B cell (primary cell): ENCODE data around the gene CHST9. TPM values are rescaled to one million over a fixed set of nuclear protein-coding genes. Genes with fewer than 3 reads are reported as not detected.
"Not testable (repeated sequence)": the region's sequence is repeated elsewhere in the genome, so short reads cannot be mapped to it uniquely, and the experiment has no call there.

Experiments
- ATAC-seq: fragments of 200-7000 bp; cut with Tn5 transposase; one replicate; pipeline ENCODE4 v1.10.0; 2021; ENCODE audit warnings: low read depth, mild to moderate bottlenecking, moderate number of reproducible peaks, moderate library complexity
- CTCF ChIA-PET: fragments of 350-600 bp; sonication (Branson Sonifier 250); formaldehyde crosslinking; loops from one replicate; lab custom pipeline; 2021; ENCODE audit warnings: antibody characterized with exemption, inconsistent platforms; lab: Charles Lee
- POLR2A ChIA-PET: fragments of 350-600 bp; sonication (Branson Sonifier 250); formaldehyde crosslinking; loops from one replicate; lab custom pipeline; 2021; ENCODE audit warnings: antibody characterized with exemption; lab: Charles Lee
- DNase-seq: peaks from one replicate; pipeline ENCODE4 v3.0.0; 2013
- H2AFZ ChIP-seq: 2 replicates; pipeline ENCODE4 v1.6.1; 2012; ENCODE audit warnings: mild to moderate bottlenecking, low read depth, low read length; ENCODE audit not compliant: insufficient read depth, poor library complexity, severe bottlenecking
- H3K27ac ChIP-seq, 2 donors: 1 replicate in 1 of 2; 2 replicates in 1 of 2; pipeline ENCODE4 v1.5.1; 2012 to 2013; ENCODE audit warnings: low read length in 2 of 2, mild to moderate bottlenecking in 2 of 2, moderate library complexity in 1 of 2
- H3K27me3 ChIP-seq, 4 experiments: fragments of 200-600 bp in 1 of 4; sonication (generic) in 1 of 4; replicated peaks in 1 of 4; 1 replicate in 2 of 4; 2 replicates in 2 of 4; pipeline versions ENCODE4 v1.6.1 to v1.7.0; 2013 to 2016; ENCODE audit warnings: low read length in 3 of 4, mild to moderate bottlenecking in 2 of 4, mixed read lengths in 1 of 4, moderate library complexity in 1 of 4; ENCODE audit not compliant: insufficient read depth in 4 of 4, control insufficient read depth in 3 of 4; ENCODE audit errors: control extremely low read depth in 1 of 4
- H3K36me3 ChIP-seq, 2 experiments: replicated peaks in 1 of 2; 1 replicate in 1 of 2; 2 replicates in 1 of 2; pipeline versions ENCODE4 v1.6.1 to v1.7.1; 2013; ENCODE audit warnings: low read length in 1 of 2; ENCODE audit not compliant: insufficient read depth in 2 of 2, control insufficient read depth in 1 of 2; ENCODE audit errors: control extremely low read depth in 1 of 2, extremely low read depth in 1 of 2
- H3K4me1 ChIP-seq, 2 donors: fragments of 200-600 bp in 1 of 2; sonication (generic) in 1 of 2; 1 replicate in 1 of 2; 2 replicates in 1 of 2; pipeline versions ENCODE4 v1.5.1 to v1.6.1; 2013 to 2017; ENCODE audit warnings: low read length in 2 of 2; ENCODE audit not compliant: control insufficient read depth in 2 of 2, insufficient read depth in 2 of 2
- H3K4me2 ChIP-seq: replicated peaks from 2 replicates; pipeline ENCODE3; 2012; ENCODE audit warnings: mild to moderate bottlenecking, low read depth, low read length; ENCODE audit not compliant: poor library complexity, severe bottlenecking
- H3K4me3 ChIP-seq, 5 experiments: fragments of 200-600 bp in 1 of 5; sonication (generic) in 1 of 5; 1 replicate in 3 of 5; 2 replicates in 2 of 5; pipeline versions ENCODE4 v1.5.1 to v1.7.0; 2011 to 2016; ENCODE audit warnings: low read length in 4 of 5, mild to moderate bottlenecking in 4 of 5, low read depth in 2 of 5, control low read depth in 1 of 5, moderate library complexity in 1 of 5; ENCODE audit not compliant: insufficient read depth in 1 of 5; ENCODE audit errors: control extremely low read depth in 1 of 5, extremely low read depth in 1 of 5
- H3K79me2 ChIP-seq: fragments of 200-600 bp; sonication (generic); one replicate; pipeline ENCODE4 v1.6.0; 2016; ENCODE audit warnings: low read length; ENCODE audit not compliant: control insufficient read depth, insufficient read depth
- H3K9ac ChIP-seq: fragments of 200-600 bp; sonication (generic); 2 replicates; pipeline ENCODE4 v1.6.1; 2017; ENCODE audit warnings: mild to moderate bottlenecking, low read length, moderate library complexity
- H3K9me3 ChIP-seq, 3 donors: one replicate each; pipeline versions ENCODE4 v1.6.1 to v1.7.1; 2013; ENCODE audit warnings: low read length in 2 of 3; ENCODE audit not compliant: control insufficient read depth in 2 of 3, insufficient read depth in 1 of 3; ENCODE audit errors: control extremely low read depth in 1 of 3
- H4K20me1 ChIP-seq: 2 replicates; pipeline ENCODE4 v1.6.0; 2012; ENCODE audit warnings: mild to moderate bottlenecking, low read length; ENCODE audit not compliant: insufficient read depth, control insufficient read depth, poor library complexity, severe bottlenecking
- H3K27ac Mint-ChIP-seq: one replicate; pipeline ENCODE4 v1.8.0; 2021; ENCODE audit warnings: mixed read lengths
- H3K27me3 Mint-ChIP-seq: one replicate; pipeline ENCODE4 v1.8.0; 2021; ENCODE audit warnings: mixed read lengths
- H3K4me1 Mint-ChIP-seq: one replicate; pipeline ENCODE4 v1.8.0; 2021; ENCODE audit warnings: mixed read lengths
- H3K4me3 Mint-ChIP-seq: one replicate; pipeline ENCODE4 v1.8.0; 2021; ENCODE audit warnings: mixed read lengths
- H3K9me3 Mint-ChIP-seq: one replicate; pipeline ENCODE4 v1.8.0; 2022; ENCODE audit warnings: mixed read lengths; ENCODE audit not compliant: insufficient read depth
- EZH2 ChIP-seq: IDR thresholded peaks from 2 replicates; pipeline ENCODE4 v1.6.1; 2012; ENCODE audit warnings: borderline replicate concordance, low read depth, mild to moderate bottlenecking, moderate library complexity, low read length; ENCODE audit not compliant: insufficient read depth, poor library complexity, severe bottlenecking
- WGBS: methylation state at CpG from one replicate; pipeline ENCODE4 v1.1.5; 2013; ENCODE audit warnings: missing lambda C conversion rate; ENCODE audit not compliant: insufficient coverage; 5-methylcytosine and 5-hydroxymethylcytosine counted together
- intact Hi-C: fragments of 100-400 bp; cut with micrococcal nuclease; formaldehyde crosslinking; loops from one replicate; pipeline ENCODE4 v1.10.0; 2022
- polyA plus RNA-seq: library from polyadenylated mRNA; depleted of rRNA; stranded (reverse); fragments of >200 nt; gene quantifications from 2 replicates; pipeline ENCODE4 v1.2.3, GENCODE V29; 2012
- total RNA-seq, 2 donors: library from RNA; stranded (reverse); fragments of 120-200 nt in 1 of 2; gene quantifications; 1 replicate in 1 of 2; 2 replicates in 1 of 2; pipeline versions ENCODE4 v1.2.3 to v1.2.4, GENCODE V29; 2013 to 2022
- TF ChIP-seq, protein P1 (sequence below): fragments of 200-600 bp; IDR thresholded peaks from one replicate; pipeline ENCODE4 v1.8.0; 2022; ENCODE audit warnings: antibody characterized with exemption, mild to moderate bottlenecking

CHST9 gene
- total and polyA plus RNA-seq, 2 donors (not counting 1 experiment from before 2014, with no cell fraction given) = not detected

DNA sequence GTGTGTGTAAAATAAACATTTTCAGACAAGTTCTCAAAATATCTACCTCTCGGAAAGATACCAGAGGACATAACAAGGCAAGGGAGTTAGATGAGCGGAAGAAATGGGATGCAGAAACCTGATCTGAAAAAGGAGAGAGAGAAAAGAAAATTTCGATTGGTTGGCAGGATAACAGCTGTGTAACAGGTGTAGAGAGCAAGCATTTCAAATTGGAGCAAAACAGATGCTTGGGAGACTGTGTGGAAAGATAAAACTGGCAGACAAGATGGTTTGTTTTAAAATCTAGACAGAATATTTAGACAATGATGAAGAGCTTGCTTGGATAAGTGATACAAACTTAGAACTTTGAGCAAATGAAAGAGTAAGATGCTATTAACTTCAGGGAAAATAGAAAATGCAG lies 20.2 kb downstream of the CHST9 start:
- no peak overlapping the region for H3K4me3 ChIP-seq
- H2AFZ ChIP-seq = no peak overlapping the region
- Mint-ChIP-seq H3K4me1 (no peaks in the 10 kb centered on the region), H3K9me3 (no peaks in the 10 kb centered on the region), H3K27ac (no peak overlapping the region), H3K27me3 (no peaks in the 10 kb centered on the region), H3K4me3 (no peak overlapping the region)
- H3K36me3 ChIP-seq = no peaks in the 10 kb centered on the region
- H3K9me3 ChIP-seq = peaks cover 0 to 5% (median 0%) of the 10 kb centered on the region in 3 donors
- POLR2A ChIA-PET = no interaction called here
- H3K27me3 ChIP-seq = no peaks in the 10 kb centered on the region
- DNase-seq (no peak), ATAC-seq (no peak)
- no peaks in the 10 kb centered on the region for H3K4me1 ChIP-seq
- H3K79me2 ChIP-seq = no peaks in the 10 kb centered on the region
- intact Hi-C loops = no loop called here
- no peak for TF ChIP-seq EZH2
- TF ChIP-seq, protein P1, sequence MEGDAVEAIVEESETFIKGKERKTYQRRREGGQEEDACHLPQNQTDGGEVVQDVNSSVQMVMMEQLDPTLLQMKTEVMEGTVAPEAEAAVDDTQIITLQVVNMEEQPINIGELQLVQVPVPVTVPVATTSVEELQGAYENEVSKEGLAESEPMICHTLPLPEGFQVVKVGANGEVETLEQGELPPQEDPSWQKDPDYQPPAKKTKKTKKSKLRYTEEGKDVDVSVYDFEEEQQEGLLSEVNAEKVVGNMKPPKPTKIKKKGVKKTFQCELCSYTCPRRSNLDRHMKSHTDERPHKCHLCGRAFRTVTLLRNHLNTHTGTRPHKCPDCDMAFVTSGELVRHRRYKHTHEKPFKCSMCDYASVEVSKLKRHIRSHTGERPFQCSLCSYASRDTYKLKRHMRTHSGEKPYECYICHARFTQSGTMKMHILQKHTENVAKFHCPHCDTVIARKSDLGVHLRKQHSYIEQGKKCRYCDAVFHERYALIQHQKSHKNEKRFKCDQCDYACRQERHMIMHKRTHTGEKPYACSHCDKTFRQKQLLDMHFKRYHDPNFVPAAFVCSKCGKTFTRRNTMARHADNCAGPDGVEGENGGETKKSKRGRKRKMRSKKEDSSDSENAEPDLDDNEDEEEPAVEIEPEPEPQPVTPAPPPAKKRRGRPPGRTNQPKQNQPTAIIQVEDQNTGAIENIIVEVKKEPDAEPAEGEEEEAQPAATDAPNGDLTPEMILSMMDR = no peak
- 75% methylated on average over 2 of the region's 3 CpGs for WGBS
- H4K20me1 ChIP-seq = no peaks in the 10 kb centered on the region
- CTCF ChIA-PET = no interaction called here
- H3K9ac ChIP-seq = no peak overlapping the region
- H3K27ac ChIP-seq = no peak overlapping the region
- H3K4me2 ChIP-seq = no peak overlapping the region

DNA sequence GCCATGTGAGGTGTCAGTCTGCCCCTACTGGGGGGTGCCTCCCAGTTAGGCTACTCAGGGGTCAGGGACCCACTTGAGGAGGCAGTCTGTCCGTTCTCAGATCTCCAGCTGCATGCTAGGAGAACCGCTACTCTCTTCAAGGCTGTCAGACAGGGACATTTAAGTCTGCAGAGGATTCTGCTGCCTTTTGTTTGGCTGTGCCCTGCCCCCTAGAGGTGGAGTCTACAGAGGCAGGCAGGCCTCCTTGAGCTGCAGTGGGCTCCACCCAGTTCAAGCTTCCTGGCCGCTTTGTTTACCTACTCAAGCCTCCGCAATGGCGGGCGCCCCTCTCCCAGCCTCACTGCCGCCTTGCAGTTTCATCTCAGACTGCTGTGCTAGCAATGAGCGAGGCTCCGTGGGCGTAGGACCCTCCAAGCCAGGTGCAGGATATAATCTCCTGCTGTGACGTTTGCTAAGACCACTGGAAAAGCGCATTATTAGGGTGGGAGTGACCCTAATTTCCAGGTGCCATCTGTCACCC lies 21.9 kb downstream of the CHST9 start:
- H3K4me3 Mint-ChIP-seq = not testable (repeated sequence)

GRCh38 chr18:27149240-27149639 lies 35.9 kb downstream of the CHST9 start:
- ATAC-seq, CTCF ChIA-PET, H4K20me1 ChIP-seq, H3K4me3 Mint-ChIP-seq, H3K36me3 ChIP-seq, H3K27me3 ChIP-seq, H3K9me3 Mint-ChIP-seq, H3K4me2 ChIP-seq, H3K4me3 ChIP-seq, H3K9me3 ChIP-seq, H3K27ac ChIP-seq, H3K9ac ChIP-seq, H3K79me2 ChIP-seq, intact Hi-C loops, POLR2A ChIA-PET, H2AFZ ChIP-seq, H3K27me3 Mint-ChIP-seq, H3K4me1 ChIP-seq, H3K27ac Mint-ChIP-seq, DNase-seq, H3K4me1 Mint-ChIP-seq: not testable (repeated sequence)
- WGBS = 60% methylated on average over 1 of the region's 5 CpGs

More for the DNA sequence above, 21.9 kb downstream of the CHST9 start:
- ATAC-seq, CTCF ChIA-PET, H2AFZ ChIP-seq, H3K36me3 ChIP-seq, H3K4me1 Mint-ChIP-seq, DNase-seq, H3K9me3 Mint-ChIP-seq, H3K27me3 ChIP-seq, H3K4me1 ChIP-seq, H3K79me2 ChIP-seq, H3K4me3 ChIP-seq, H3K27ac Mint-ChIP-seq, POLR2A ChIA-PET, H3K9ac ChIP-seq, H3K4me2 ChIP-seq, H4K20me1 ChIP-seq, H3K9me3 ChIP-seq, intact Hi-C loops, H3K27me3 Mint-ChIP-seq, H3K27ac ChIP-seq: not testable (repeated sequence)
- WGBS = 79% methylated on average over 11 of the region's 12 CpGs
